ENCODE results near the gene RAB33B.

DNA sequence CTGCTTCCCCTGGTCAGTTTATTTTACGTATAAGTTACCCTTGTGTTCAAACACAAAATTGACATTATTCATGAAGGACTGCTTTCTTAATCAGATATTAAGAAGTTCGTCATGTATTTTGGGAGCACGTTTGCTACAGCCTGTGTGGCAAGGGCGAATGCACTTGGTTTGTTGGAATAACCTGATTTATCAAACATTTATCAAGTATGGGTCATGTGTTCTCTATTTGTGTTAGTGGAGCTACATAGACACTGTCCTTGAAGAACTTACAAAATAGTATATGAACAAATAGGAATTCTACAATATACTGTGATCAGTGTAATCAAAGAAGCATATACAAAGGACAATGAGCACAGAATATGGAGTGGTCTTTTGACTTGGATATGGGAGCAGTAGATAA lies 22.4 kb downstream of the RAB33B start:
- TF ChIP-seq, protein P1, sequence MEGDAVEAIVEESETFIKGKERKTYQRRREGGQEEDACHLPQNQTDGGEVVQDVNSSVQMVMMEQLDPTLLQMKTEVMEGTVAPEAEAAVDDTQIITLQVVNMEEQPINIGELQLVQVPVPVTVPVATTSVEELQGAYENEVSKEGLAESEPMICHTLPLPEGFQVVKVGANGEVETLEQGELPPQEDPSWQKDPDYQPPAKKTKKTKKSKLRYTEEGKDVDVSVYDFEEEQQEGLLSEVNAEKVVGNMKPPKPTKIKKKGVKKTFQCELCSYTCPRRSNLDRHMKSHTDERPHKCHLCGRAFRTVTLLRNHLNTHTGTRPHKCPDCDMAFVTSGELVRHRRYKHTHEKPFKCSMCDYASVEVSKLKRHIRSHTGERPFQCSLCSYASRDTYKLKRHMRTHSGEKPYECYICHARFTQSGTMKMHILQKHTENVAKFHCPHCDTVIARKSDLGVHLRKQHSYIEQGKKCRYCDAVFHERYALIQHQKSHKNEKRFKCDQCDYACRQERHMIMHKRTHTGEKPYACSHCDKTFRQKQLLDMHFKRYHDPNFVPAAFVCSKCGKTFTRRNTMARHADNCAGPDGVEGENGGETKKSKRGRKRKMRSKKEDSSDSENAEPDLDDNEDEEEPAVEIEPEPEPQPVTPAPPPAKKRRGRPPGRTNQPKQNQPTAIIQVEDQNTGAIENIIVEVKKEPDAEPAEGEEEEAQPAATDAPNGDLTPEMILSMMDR (IDR thresholded peaks at IDR 0.05; ENCODE audit: low read depth, low read length): no peak
- TF ChIP-seq EZH2phosphoT487 (IDR thresholded peaks at IDR 0.05; ENCODE audit: low read depth): no peak

All from OCI-LY3 (cell line).